GM12878 (cell line): Measurements from ENCODE around the gene GATAD2B.

Experiments
- NBN ChIP-seq: fragments of 450-650 bp; IDR thresholded peaks from 2 replicates; pipeline ENCODE4 v1.6.1; 2016
- TARDBP ChIP-seq: IDR thresholded peaks from 2 replicates; pipeline ENCODE4 v1.6.1; 2016; ENCODE audit warnings: borderline replicate concordance
- YY1 ChIP-seq: IDR thresholded peaks from 2 replicates; pipeline ENCODE4 v1.6.1; 2011; ENCODE audit warnings: low read depth, mild to moderate bottlenecking, low read length
- ZNF217 ChIP-seq: fragments of 450-650 bp; IDR thresholded peaks from 2 replicates; pipeline ENCODE4 v1.6.1; 2017; ENCODE audit warnings: antibody characterized with exemption, mild to moderate bottlenecking
- TF ChIP-seq, protein P1 (sequence below), 3 experiments: IDR thresholded peaks in 2 of 3; conservative IDR thresholded peaks in 1 of 3; 2 replicates each; pipeline ENCODE4 v1.5.1; 2011; ENCODE audit warnings: low read depth in 3 of 3, low read length in 3 of 3, mild to moderate bottlenecking in 3 of 3, control low read depth in 2 of 3, moderate library complexity in 2 of 3, inconsistent platforms in 1 of 3, mixed read lengths in 1 of 3; ENCODE audit not compliant: control insufficient read depth in 2 of 3, insufficient read depth in 1 of 3; ENCODE audit errors: extremely low read depth in 1 of 3
- TF ChIP-seq, protein P2 (sequence below): fragments of 450-650 bp; IDR thresholded peaks from 2 replicates; pipeline ENCODE4 v1.6.1; 2016; ENCODE audit warnings: mild to moderate bottlenecking, moderate library complexity, borderline replicate concordance
- TF ChIP-seq, protein P3 (sequence below): fragments of 450-650 bp; IDR thresholded peaks from 2 replicates; pipeline ENCODE4 v1.6.1; 2017; ENCODE audit warnings: mild to moderate bottlenecking, moderate library complexity

DNA sequence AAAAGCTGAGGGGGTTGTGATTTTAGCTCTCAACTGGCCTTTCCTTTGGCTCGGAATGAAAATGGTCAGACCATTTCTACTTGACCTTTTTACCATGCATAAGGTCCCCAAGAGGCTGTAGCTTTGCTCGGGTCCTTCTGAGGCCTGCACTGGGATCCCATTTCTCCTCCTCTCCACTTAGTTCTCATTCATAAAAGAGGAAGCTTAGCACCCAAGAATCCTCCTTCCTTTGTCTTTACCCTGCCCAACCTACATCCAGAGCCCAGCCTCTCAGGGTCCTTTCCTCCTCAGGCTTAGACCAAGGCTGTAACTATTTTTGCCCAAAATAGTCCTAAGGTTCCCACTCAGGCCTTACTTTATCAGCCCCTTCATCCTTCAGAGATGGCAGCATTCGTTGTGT is 153.6 kb downstream of the GATAD2B start:
- TF ChIP-seq TARDBP (no peak), YY1 (no peak), NBN (no peak), ZNF217 (no peak)
- TF ChIP-seq, protein P1, sequence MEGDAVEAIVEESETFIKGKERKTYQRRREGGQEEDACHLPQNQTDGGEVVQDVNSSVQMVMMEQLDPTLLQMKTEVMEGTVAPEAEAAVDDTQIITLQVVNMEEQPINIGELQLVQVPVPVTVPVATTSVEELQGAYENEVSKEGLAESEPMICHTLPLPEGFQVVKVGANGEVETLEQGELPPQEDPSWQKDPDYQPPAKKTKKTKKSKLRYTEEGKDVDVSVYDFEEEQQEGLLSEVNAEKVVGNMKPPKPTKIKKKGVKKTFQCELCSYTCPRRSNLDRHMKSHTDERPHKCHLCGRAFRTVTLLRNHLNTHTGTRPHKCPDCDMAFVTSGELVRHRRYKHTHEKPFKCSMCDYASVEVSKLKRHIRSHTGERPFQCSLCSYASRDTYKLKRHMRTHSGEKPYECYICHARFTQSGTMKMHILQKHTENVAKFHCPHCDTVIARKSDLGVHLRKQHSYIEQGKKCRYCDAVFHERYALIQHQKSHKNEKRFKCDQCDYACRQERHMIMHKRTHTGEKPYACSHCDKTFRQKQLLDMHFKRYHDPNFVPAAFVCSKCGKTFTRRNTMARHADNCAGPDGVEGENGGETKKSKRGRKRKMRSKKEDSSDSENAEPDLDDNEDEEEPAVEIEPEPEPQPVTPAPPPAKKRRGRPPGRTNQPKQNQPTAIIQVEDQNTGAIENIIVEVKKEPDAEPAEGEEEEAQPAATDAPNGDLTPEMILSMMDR (IDR thresholded peaks at IDR 0.05 in 2 of 3, conservative IDR thresholded peaks at IDR 0.05 in 1 of 3; ENCODE audit: control insufficient read depth in 2 of 3, extremely low read depth in 1 of 3, insufficient read depth in 1 of 3, low read depth in 3 of 3, low read length in 3 of 3), result no peak
- TF ChIP-seq, protein P2, sequence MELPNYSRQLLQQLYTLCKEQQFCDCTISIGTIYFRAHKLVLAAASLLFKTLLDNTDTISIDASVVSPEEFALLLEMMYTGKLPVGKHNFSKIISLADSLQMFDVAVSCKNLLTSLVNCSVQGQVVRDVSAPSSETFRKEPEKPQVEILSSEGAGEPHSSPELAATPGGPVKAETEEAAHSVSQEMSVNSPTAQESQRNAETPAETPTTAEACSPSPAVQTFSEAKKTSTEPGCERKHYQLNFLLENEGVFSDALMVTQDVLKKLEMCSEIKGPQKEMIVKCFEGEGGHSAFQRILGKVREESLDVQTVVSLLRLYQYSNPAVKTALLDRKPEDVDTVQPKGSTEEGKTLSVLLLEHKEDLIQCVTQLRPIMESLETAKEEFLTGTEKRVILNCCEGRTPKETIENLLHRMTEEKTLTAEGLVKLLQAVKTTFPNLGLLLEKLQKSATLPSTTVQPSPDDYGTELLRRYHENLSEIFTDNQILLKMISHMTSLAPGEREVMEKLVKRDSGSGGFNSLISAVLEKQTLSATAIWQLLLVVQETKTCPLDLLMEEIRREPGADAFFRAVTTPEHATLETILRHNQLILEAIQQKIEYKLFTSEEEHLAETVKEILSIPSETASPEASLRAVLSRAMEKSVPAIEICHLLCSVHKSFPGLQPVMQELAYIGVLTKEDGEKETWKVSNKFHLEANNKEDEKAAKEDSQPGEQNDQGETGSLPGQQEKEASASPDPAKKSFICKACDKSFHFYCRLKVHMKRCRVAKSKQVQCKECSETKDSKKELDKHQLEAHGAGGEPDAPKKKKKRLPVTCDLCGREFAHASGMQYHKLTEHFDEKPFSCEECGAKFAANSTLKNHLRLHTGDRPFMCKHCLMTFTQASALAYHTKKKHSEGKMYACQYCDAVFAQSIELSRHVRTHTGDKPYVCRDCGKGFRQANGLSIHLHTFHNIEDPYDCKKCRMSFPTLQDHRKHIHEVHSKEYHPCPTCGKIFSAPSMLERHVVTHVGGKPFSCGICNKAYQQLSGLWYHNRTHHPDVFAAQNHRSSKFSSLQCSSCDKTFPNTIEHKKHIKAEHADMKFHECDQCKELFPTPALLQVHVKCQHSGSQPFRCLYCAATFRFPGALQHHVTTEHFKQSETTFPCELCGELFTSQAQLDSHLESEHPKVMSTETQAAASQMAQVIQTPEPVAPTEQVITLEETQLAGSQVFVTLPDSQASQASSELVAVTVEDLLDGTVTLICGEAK, result no peak
- TF ChIP-seq, protein P3, sequence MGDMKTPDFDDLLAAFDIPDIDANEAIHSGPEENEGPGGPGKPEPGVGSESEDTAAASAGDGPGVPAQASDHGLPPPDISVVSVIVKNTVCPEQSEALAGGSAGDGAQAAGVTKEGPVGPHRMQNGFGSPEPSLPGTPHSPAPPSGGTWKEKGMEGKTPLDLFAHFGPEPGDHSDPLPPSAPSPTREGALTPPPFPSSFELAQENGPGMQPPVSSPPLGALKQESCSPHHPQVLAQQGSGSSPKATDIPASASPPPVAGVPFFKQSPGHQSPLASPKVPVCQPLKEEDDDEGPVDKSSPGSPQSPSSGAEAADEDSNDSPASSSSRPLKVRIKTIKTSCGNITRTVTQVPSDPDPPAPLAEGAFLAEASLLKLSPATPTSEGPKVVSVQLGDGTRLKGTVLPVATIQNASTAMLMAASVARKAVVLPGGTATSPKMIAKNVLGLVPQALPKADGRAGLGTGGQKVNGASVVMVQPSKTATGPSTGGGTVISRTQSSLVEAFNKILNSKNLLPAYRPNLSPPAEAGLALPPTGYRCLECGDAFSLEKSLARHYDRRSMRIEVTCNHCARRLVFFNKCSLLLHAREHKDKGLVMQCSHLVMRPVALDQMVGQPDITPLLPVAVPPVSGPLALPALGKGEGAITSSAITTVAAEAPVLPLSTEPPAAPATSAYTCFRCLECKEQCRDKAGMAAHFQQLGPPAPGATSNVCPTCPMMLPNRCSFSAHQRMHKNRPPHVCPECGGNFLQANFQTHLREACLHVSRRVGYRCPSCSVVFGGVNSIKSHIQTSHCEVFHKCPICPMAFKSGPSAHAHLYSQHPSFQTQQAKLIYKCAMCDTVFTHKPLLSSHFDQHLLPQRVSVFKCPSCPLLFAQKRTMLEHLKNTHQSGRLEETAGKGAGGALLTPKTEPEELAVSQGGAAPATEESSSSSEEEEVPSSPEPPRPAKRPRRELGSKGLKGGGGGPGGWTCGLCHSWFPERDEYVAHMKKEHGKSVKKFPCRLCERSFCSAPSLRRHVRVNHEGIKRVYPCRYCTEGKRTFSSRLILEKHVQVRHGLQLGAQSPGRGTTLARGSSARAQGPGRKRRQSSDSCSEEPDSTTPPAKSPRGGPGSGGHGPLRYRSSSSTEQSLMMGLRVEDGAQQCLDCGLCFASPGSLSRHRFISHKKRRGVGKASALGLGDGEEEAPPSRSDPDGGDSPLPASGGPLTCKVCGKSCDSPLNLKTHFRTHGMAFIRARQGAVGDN, result no peak
